Peyer's patch (tissue), 4 donors: ENCODE data around the gene CCDC152. TPM values are rescaled to one million over a fixed set of nuclear protein-coding genes. Genes with fewer than 3 reads are reported as not detected.

Experiments
- DNase-seq, 3 donors: peaks; one replicate each; pipeline ENCODE4 v3.0.0-alpha.2; 2017 to 2019
- H3K27ac ChIP-seq, 4 donors: fragments of 200-600 bp; sonication (generic); one replicate each; pipeline ENCODE4 v1.5.1; 2016 to 2019
- H3K27me3 ChIP-seq, 2 donors: fragments of 200-600 bp; sonication (generic); one replicate each; pipeline ENCODE4 v1.5.1; 2019
- H3K36me3 ChIP-seq, 3 donors: fragments of 200-600 bp; sonication (generic); one replicate each; pipeline ENCODE4 v1.5.1; 2016 to 2019
- H3K4me1 ChIP-seq, 4 donors: fragments of 200-600 bp; sonication (generic); one replicate each; pipeline ENCODE4 v1.5.1; 2016 to 2019
- H3K4me3 ChIP-seq, 4 donors: fragments of 200-600 bp; sonication (generic); 1 replicate in 3 of 4; 2 replicates in 1 of 4; pipeline ENCODE4 v1.5.1; 2016 to 2019; ENCODE audit warnings: mild to moderate bottlenecking in 1 of 4
- H3K9me3 ChIP-seq, 4 donors: fragments of 200-600 bp; sonication (generic); one replicate each; pipeline ENCODE4 v1.5.1; 2016 to 2019; ENCODE audit warnings: mild to moderate bottlenecking in 1 of 4
- CTCF ChIP-seq, 6 experiments: fragments of 450-650 bp in 4 of 6; fragments of 200-600 bp in 2 of 6; sonication (generic) in 1 of 6; IDR thresholded peaks; one replicate each; pipeline ENCODE4 v1.5.1; 2017 to 2019; ENCODE audit warnings: antibody characterized with exemption in 6 of 6, mild to moderate bottlenecking in 3 of 6, moderate library complexity in 1 of 6
- POLR2A ChIP-seq, 2 donors: fragments of 450-650 bp; IDR thresholded peaks; one replicate each; pipeline ENCODE4 v1.5.1; 2017; ENCODE audit warnings: antibody characterized with exemption in 2 of 2, mild to moderate bottlenecking in 2 of 2, moderate library complexity in 2 of 2
- total RNA-seq, 4 donors: library from RNA; depleted of rRNA; stranded (reverse); fragments of >200 nt; gene quantifications; one replicate each; pipeline ENCODE4 v1.1.0, GENCODE V29; 2016

The CCDC152 gene
- total RNA-seq, 4 donors from 2014 or later: 0.40 TPM; not detected in 3

GRCh38 chr5:42806004-42806700, 49.5 kb downstream of the CCDC152 start:
- peak overlapping the region in 1 of 4 donors; percentile 59 for H3K4me3 ChIP-seq
- TF ChIP-seq POLR2A (IDR thresholded peaks at IDR 0.05) (peak in 1 of 2 donors; percentile 75), CTCF (IDR thresholded peaks at IDR 0.05) (no peak)
- DNase-seq: no peak
- H3K4me1 ChIP-seq: no peaks in the 10 kb centered on the region
- H3K36me3 ChIP-seq: peaks cover 0 to 69% (median 0%) of the 10 kb centered on the region in 3 donors
- no peaks in the 10 kb centered on the region for H3K9me3 ChIP-seq
- no peaks in the 10 kb centered on the region for H3K27me3 ChIP-seq
- H3K27ac ChIP-seq: no peak overlapping the region

GRCh38 chr5:42806701-42807262, 50.2 kb downstream of the CCDC152 start:
- Histone ChIP-seq H3K9me3 (no peaks in the 10 kb centered on the region), H3K4me3 (peak overlapping the region in 2 of 4 donors; percentile 59 to 66), H3K27ac (no peak overlapping the region), H3K36me3 (peaks cover 0 to 62% (median 0%) of the 10 kb centered on the region in 3 donors), H3K4me1 (no peaks in the 10 kb centered on the region), H3K27me3 (no peaks in the 10 kb centered on the region)
- no peak for TF ChIP-seq CTCF (IDR thresholded peaks at IDR 0.05)
- no peak for TF ChIP-seq POLR2A (IDR thresholded peaks at IDR 0.05)
- DNase-seq: no peak

- Histone ChIP-seq H3K36me3 (peaks cover 0 to 51% (median 0%) of the 10 kb centered on the region in 3 donors), H3K4me3 (peak overlapping the region in 3 of 4 donors; percentile 15 to 66 (median 59)), H3K27me3 (no peaks in the 10 kb centered on the region), H3K4me1 (peaks cover 0 to 7% (median 0%) of the 10 kb centered on the region in 4 donors), H3K9me3 (no peaks in the 10 kb centered on the region), H3K27ac (peak overlapping the region in 1 of 4 donors; percentile 80)
- TF ChIP-seq CTCF (IDR thresholded peaks at IDR 0.05) (no peak), POLR2A (IDR thresholded peaks at IDR 0.05) (peak in 1 of 2 donors; percentile 15)
- no peak for DNase-seq
Observed at GRCh38 chr5:42807722-42808447, 51.3 kb downstream of the CCDC152 start.

GRCh38 chr5:42808888-42809611, 52.4 kb downstream of the CCDC152 start:
- H3K27me3 ChIP-seq: no peaks in the 10 kb centered on the region
- DNase-seq: no peak
- H3K4me3 ChIP-seq: peak overlapping the region in 3 of 4 donors; percentile 15 to 66 (median 59)
- H3K36me3 ChIP-seq: peaks cover 0 to 40% (median 0%) of the 10 kb centered on the region in 3 donors
- peaks cover 0 to 7% (median 0%) of the 10 kb centered on the region in 4 donors for H3K4me1 ChIP-seq
- H3K9me3 ChIP-seq: no peaks in the 10 kb centered on the region
- no peak for TF ChIP-seq POLR2A (IDR thresholded peaks at IDR 0.05)
- no peak for TF ChIP-seq CTCF (IDR thresholded peaks at IDR 0.05)
- peak overlapping the region in 3 of 4 donors; percentile 14 to 80 (median 38) for H3K27ac ChIP-seq
